Activated CD8-positive, alpha-beta T cell treated with anti-CD3 and anti-CD28 coated beads, Interleukin-2, amount 10 ng/mL, durations not matched to agents 7 days and 5 days (primary cell): Measurements from ENCODE around the gene FRMPD2. TPM values are rescaled to one million over a fixed set of nuclear protein-coding genes. Genes with fewer than 3 reads are reported as not detected.

Experiments
- ATAC-seq: fragments of 150-1000 bp; cut with Tn5 transposase; one replicate; pipeline ENCODE4 v1.10.0; 2021; ENCODE audit warnings: moderate library complexity
- CTCF ChIA-PET: fragments of 350-600 bp; sonication (Branson Sonifier 250); formaldehyde crosslinking; loops from one replicate; lab custom pipeline; 2021; ENCODE audit warnings: antibody characterized with exemption; lab: Charles Lee
- POLR2A ChIA-PET: fragments of 350-600 bp; sonication (Branson Sonifier 250); formaldehyde crosslinking; loops from one replicate; lab custom pipeline; 2021; ENCODE audit warnings: antibody characterized with exemption; lab: Charles Lee
- DNase-seq: peaks from one replicate; pipeline ENCODE4 v3.0.0-alpha.2; 2020
- H3K27ac Mint-ChIP-seq: one replicate; pipeline ENCODE4 v1.8.0; 2021; ENCODE audit warnings: mild to moderate bottlenecking, mixed read lengths
- H3K27me3 Mint-ChIP-seq: one replicate; pipeline ENCODE4 v1.8.0; 2021; ENCODE audit warnings: low read depth, mixed read lengths
- H3K36me3 Mint-ChIP-seq: one replicate; pipeline ENCODE4 v1.8.0; 2021; ENCODE audit warnings: low read depth, mixed read lengths
- H3K4me1 Mint-ChIP-seq: one replicate; pipeline ENCODE4 v1.8.0; 2021; ENCODE audit warnings: low read depth, mixed read lengths
- H3K4me3 Mint-ChIP-seq: one replicate; pipeline ENCODE4 v1.8.0; 2021; ENCODE audit warnings: mild to moderate bottlenecking, mixed read lengths
- H3K9me3 Mint-ChIP-seq: one replicate; pipeline ENCODE4 v1.8.0; 2022; ENCODE audit warnings: mixed read lengths; ENCODE audit not compliant: insufficient read depth
- total RNA-seq, 2 experiments: library from RNA; stranded (reverse); gene quantifications; one replicate each; pipeline ENCODE4 v1.2.3, GENCODE V29; 2021

Gene FRMPD2
- total RNA-seq, 2 experiments from 2014 or later, result not detected

- no peak for ATAC-seq
- Mint-ChIP-seq H3K27ac (no peak overlapping the region), H3K36me3 (no peaks in the 10 kb centered on the region), H3K27me3 (no peaks in the 10 kb centered on the region), H3K4me1 (no peaks in the 10 kb centered on the region), H3K9me3 (no peaks in the 10 kb centered on the region), H3K4me3 (no peak overlapping the region)
- ChIA-PET POLR2A (no interaction called here), CTCF (no interaction called here)
- no peak for DNase-seq
These were observed 65.3 kb downstream of the FRMPD2 start for GRCh38 chr10:48209241-48209640.

GRCh38 chr10:48207853-48208252, 66.6 kb downstream of the FRMPD2 start:
- CTCF ChIA-PET, result no interaction called here

GRCh38 chr10:48206482-48207250, 67.8 kb downstream of the FRMPD2 start:
- Mint-ChIP-seq H3K27me3 (peaks cover 3% of the 10 kb centered on the region), H3K36me3 (no peaks in the 10 kb centered on the region), H3K4me1 (no peaks in the 10 kb centered on the region), H3K9me3 (no peaks in the 10 kb centered on the region), H3K4me3 (no peak overlapping the region), H3K27ac (no peak overlapping the region)
- ATAC-seq (no peak), DNase-seq (no peak)
- POLR2A ChIA-PET, result no interaction called here
- CTCF ChIA-PET, result no interaction called here

More at GRCh38 chr10:48207853-48208252, 66.6 kb downstream of the FRMPD2 start:
- ATAC-seq, result no peak
- H3K27ac Mint-ChIP-seq, result no peak overlapping the region
- H3K27me3 Mint-ChIP-seq, result peaks cover 3% of the 10 kb centered on the region
- POLR2A ChIA-PET, result no interaction called here
- no peaks in the 10 kb centered on the region for H3K4me1 Mint-ChIP-seq
- no peaks in the 10 kb centered on the region for H3K36me3 Mint-ChIP-seq
- DNase-seq, result no peak
- no peaks in the 10 kb centered on the region for H3K9me3 Mint-ChIP-seq
- no peak overlapping the region for H3K4me3 Mint-ChIP-seq

- CTCF ChIA-PET, result no interaction called here
- ATAC-seq (no peak), DNase-seq (no peak)
- POLR2A ChIA-PET, result no interaction called here
- H3K36me3 Mint-ChIP-seq, result no peaks in the 10 kb centered on the region
- no peaks in the 10 kb centered on the region for H3K4me1 Mint-ChIP-seq
- H3K4me3 Mint-ChIP-seq, result no peak overlapping the region
- H3K27me3 Mint-ChIP-seq, result peaks cover 7% of the 10 kb centered on the region
- H3K27ac Mint-ChIP-seq, result no peak overlapping the region
- no peaks in the 10 kb centered on the region for H3K9me3 Mint-ChIP-seq
These were observed 68.6 kb downstream of the FRMPD2 start for GRCh38 chr10:48205918-48206317.

GRCh38 chr10:48199580-48200377, 74.7 kb downstream of the FRMPD2 start:
- CTCF ChIA-PET, result interaction anchor here (0.5 kb wide), 1 partner anchor 457 kb away, joined by 4 read pairs; no protein-coding TSS in a partner anchor
- DNase-seq (no peak), ATAC-seq (no peak)
- Mint-ChIP-seq H3K27ac (no peak overlapping the region), H3K27me3 (peaks cover 7% of the 10 kb centered on the region), H3K4me3 (no peak overlapping the region), H3K4me1 (no peaks in the 10 kb centered on the region), H3K36me3 (no peaks in the 10 kb centered on the region), H3K9me3 (no peaks in the 10 kb centered on the region)
- POLR2A ChIA-PET, result no interaction called here

- DNase-seq (no peak), ATAC-seq (no peak)
- no peak overlapping the region for H3K27ac Mint-ChIP-seq
- no peaks in the 10 kb centered on the region for H3K4me1 Mint-ChIP-seq
- no peaks in the 10 kb centered on the region for H3K36me3 Mint-ChIP-seq
- POLR2A ChIA-PET, result no interaction called here
- H3K9me3 Mint-ChIP-seq, result no peaks in the 10 kb centered on the region
- H3K27me3 Mint-ChIP-seq, result peaks cover 3% of the 10 kb centered on the region
- CTCF ChIA-PET, result no interaction called here
- H3K4me3 Mint-ChIP-seq, result no peak overlapping the region
These were observed 77.1 kb downstream of the FRMPD2 start for GRCh38 chr10:48197236-48197899.

GRCh38 chr10:48195803-48196202, 78.7 kb downstream of the FRMPD2 start:
- no peaks in the 10 kb centered on the region for H3K4me1 Mint-ChIP-seq
- no peak overlapping the region for H3K27ac Mint-ChIP-seq
- DNase-seq (no peak), ATAC-seq (no peak)
- ChIA-PET CTCF (no interaction called here), POLR2A (no interaction called here)
- H3K36me3 Mint-ChIP-seq, result no peaks in the 10 kb centered on the region
- H3K9me3 Mint-ChIP-seq, result no peaks in the 10 kb centered on the region
- no peak overlapping the region for H3K4me3 Mint-ChIP-seq
- H3K27me3 Mint-ChIP-seq, result no peaks in the 10 kb centered on the region

- Mint-ChIP-seq H3K4me1 (no peaks in the 10 kb centered on the region), H3K36me3 (no peaks in the 10 kb centered on the region), H3K4me3 (no peak overlapping the region), H3K27ac (no peak overlapping the region), H3K9me3 (no peaks in the 10 kb centered on the region), H3K27me3 (no peaks in the 10 kb centered on the region)
- ATAC-seq, result no peak
- ChIA-PET CTCF (no interaction called here), POLR2A (no interaction called here)
- DNase-seq, result no peak
These were observed 79.7 kb downstream of the FRMPD2 start for GRCh38 chr10:48194830-48195229.

- Mint-ChIP-seq H3K4me1 (no peaks in the 10 kb centered on the region), H3K9me3 (no peaks in the 10 kb centered on the region), H3K4me3 (no peak overlapping the region), H3K27ac (no peak overlapping the region), H3K36me3 (no peaks in the 10 kb centered on the region), H3K27me3 (no peaks in the 10 kb centered on the region)
- DNase-seq (no peak), ATAC-seq (no peak)
- POLR2A ChIA-PET, result no interaction called here
- CTCF ChIA-PET, result no interaction called here
These were observed 80.9 kb downstream of the FRMPD2 start for GRCh38 chr10:48193556-48193955.

GRCh38 chr10:48192881-48193450, 81.5 kb downstream of the FRMPD2 start:
- Mint-ChIP-seq H3K4me1 (no peaks in the 10 kb centered on the region), H3K36me3 (no peaks in the 10 kb centered on the region), H3K4me3 (no peak overlapping the region), H3K27ac (no peak overlapping the region), H3K9me3 (no peaks in the 10 kb centered on the region), H3K27me3 (no peaks in the 10 kb centered on the region)
- DNase-seq, result no peak
- no peak for ATAC-seq
- ChIA-PET CTCF (no interaction called here), POLR2A (no interaction called here)

- POLR2A ChIA-PET, result no interaction called here
These were observed 86.6 kb downstream of the FRMPD2 start for GRCh38 chr10:48187713-48188485.

More at GRCh38 chr10:48187713-48188485, 86.6 kb downstream of the FRMPD2 start:
- peaks cover 4% of the 10 kb centered on the region for H3K27me3 Mint-ChIP-seq
- no peak for DNase-seq
- H3K4me3 Mint-ChIP-seq, result no peak overlapping the region
- H3K27ac Mint-ChIP-seq, result no peak overlapping the region
- H3K9me3 Mint-ChIP-seq, result no peaks in the 10 kb centered on the region
- CTCF ChIA-PET, result no interaction called here
- no peaks in the 10 kb centered on the region for H3K4me1 Mint-ChIP-seq
- no peaks in the 10 kb centered on the region for H3K36me3 Mint-ChIP-seq
- ATAC-seq, result no peak
